Embryonic facial prominence (tissue), 1 donor: ENCODE measurements around the gene RGS10.
"Not testable (repeated sequence)": the region's sequence is repeated elsewhere in the genome, so short reads cannot be mapped to it uniquely, and the experiment has no call there.

Experiments used
- DNase-seq: peaks from one replicate; pipeline ENCODE4 v3.0.0-alpha.2; 2016; ENCODE audit errors: extremely low spot score

The RGS10 gene

DNA sequence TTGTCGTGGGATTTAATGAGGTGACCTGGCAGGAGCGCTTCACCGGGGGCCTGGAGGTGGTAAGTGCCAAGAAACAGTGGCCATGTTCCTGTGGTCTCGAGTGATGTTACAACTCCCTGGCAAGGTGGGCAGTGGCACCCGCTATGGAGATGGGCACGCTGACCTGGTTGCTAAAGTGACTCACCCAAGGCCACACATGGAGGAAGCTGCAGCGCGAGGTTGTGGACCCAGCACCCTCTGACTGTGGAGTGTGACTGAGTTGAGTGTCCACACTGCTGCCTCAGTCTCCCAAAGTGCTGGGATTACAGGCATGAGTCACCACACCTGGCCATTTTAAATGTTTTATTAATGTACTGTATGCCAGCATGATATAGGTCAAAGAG is 73.2 kb downstream of the RGS10 start:
- DNase-seq: no peak

DNA sequence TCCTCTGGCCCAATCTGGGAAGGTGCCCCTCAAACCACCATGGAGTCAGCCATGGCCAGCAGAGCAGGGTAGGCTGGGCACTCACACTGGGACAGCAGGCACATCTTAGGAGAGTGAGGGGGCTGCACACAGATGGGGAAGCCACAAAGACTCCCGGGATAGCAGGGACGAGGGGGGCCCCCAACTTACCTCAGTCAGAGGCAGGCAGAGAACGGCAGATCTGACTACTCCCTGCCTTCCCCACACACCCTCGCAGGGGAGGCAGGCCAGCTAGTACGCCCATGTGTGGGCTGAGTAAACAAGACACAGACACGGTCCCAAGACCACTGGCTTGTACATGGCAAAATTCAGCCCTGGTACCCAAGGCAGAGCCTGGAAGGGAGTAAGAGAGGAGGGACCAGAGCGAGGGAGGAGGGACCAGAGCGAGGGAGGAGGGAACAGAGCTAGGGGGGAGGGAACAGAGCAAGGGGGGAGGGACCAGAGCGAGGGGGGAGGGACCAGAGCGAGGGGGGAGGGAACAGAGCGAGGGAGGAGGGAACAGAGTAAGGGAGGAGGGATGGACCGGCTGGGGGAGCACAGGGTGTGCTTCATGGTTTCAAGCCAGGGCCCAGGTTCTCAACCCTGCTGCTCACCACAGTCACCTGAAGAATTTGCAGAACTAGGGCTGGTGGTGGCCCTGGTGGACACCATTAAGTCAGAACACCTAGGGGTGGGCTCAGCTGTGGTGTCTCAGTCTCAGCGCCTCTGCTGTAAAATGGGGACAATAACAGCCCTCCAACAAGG is 73.8 kb downstream of the RGS10 start:
- no peak for DNase-seq

DNA sequence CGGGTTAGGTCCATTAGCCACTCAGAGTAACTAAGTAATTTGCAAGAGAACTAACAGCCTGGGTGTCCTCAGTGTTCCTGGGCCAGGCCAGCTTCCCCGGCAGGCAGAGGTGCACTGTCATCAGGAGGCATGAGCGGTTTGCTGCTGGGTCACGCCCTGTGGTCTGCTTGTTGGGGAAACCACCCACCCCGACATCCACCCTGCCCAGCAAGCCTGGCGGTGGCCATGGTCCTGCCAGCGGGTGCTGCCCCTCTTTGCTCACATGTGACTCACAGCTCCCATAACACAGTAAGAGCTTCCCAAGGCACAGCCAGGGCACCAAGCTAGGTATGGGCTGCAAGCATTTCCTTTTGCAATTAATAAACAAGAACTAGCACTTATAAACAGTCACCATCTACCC is 75.9 kb downstream of the RGS10 start:
- DNase-seq: no peak

DNA sequence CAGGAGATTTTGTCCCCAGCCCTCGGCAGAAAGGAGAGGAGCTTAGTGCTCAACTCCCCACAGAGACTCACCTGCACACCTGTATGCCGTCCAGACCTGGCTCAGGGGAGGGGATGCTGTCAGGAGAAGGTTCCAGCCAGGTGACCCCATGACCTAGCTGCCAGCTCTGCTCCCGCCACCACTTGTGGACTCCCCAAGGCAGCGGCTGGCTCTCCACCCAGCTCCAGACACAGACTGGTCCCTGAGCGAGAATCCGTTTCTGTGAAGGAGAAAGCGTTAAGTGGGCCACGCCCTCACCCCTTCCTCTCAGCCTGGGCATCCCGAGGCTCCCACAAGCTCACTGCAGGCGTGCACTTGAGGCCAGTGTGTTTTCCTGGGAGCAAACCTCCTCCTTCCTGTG is 76.4 kb downstream of the RGS10 start:
- no peak for DNase-seq

DNA sequence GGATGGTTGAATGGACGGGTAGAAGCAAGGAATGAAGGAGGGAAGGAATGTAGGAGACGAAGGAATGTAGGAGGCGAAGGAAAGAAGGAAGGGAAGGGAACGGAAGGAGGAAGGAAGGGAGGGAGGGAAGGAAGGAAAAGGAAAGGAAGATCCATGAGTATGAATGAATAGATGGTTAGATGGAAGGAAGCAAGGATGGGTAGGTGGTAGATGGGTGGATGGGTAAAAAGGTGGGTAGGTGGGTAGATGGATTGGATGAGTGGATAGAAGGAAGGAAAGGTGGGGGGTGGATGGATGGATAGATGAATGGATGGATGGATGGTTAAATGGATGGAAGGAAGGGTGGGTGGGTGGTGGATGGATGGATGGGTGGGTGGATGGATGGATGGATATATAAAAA is 77.4 kb downstream of the RGS10 start:
- DNase-seq: no peak

DNA sequence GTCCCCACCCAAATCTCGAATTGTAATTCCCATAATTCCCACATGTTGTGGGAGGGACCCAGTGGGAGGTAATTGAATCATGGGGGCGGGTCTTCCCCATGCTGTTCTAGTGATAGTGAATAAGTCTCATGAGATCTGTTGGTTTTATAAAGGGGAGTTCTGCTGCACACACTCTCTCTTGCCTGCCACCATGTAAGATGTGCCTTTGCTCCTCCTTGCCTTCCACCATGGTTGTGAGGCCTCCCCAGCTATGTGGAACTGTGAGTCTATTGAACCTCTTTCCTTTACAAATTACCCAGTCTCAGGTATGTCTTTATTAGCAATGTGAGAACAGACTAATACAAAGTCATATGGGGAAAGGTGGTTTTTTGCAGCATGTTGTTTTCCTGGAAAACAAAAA is 79.3 kb downstream of the RGS10 start:
- not testable (repeated sequence) for DNase-seq

- DNase-seq: no peak
Observed at GRCh38 chr10:119462773-119463172, 79.7 kb downstream of the RGS10 start.

DNA sequence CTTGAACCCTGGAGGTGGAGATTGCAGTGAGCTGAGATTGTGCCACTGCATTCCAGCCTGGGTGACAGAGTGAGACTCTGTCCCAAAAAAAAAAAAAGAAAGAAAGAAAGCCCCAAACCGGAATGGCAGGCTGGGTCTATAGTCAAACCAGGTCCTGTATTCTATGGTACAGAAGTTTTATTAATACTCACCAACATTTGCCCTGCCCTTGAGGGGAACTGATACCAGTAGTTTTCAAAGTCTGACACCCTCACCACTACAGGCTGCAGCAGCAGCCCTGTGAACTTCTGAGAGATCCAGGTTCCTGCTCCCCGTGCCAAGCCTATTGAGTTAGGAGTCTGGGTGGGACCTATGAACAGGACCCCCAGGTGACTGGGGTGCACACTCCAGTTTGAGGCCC is 80.6 kb downstream of the RGS10 start:
- no peak for DNase-seq

GRCh38 chr10:119461380-119461779 is 81.1 kb downstream of the RGS10 start:
- no peak for DNase-seq

GRCh38 chr10:119460369-119461195 is 81.9 kb downstream of the RGS10 start:
- DNase-seq: no peak

DNA sequence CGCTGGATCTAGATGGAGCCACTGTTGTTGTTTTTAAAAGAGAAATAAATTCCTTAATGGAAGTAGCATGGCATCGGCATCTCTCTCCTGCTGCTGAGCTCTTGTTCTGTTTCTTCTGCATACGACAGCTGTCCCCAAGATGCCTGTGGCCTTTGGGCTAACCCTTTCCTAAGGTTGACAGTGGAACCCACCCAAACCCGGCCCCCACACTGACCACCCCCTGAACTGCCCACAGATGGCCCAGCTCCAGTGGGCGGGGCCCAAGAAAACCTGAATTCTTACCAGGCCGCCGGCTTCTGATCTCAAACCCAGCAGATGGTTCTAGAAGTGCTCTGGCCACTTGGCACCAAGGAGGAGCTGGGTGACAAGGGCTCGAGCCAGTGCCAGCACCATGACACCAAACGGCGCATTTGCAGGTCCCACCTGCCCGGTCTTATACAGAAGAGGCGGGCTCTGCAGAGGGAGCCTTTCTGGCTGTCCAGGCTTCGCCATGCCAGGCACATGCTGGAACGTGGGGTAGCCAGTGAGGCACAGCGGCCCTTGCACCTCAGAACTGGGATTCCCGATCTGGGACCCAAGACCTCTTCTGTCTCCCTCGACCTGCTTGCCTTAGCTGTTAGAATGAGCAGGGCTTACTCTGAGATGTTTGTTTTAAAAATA is 82.7 kb downstream of the RGS10 start:
- no peak for DNase-seq

DNA sequence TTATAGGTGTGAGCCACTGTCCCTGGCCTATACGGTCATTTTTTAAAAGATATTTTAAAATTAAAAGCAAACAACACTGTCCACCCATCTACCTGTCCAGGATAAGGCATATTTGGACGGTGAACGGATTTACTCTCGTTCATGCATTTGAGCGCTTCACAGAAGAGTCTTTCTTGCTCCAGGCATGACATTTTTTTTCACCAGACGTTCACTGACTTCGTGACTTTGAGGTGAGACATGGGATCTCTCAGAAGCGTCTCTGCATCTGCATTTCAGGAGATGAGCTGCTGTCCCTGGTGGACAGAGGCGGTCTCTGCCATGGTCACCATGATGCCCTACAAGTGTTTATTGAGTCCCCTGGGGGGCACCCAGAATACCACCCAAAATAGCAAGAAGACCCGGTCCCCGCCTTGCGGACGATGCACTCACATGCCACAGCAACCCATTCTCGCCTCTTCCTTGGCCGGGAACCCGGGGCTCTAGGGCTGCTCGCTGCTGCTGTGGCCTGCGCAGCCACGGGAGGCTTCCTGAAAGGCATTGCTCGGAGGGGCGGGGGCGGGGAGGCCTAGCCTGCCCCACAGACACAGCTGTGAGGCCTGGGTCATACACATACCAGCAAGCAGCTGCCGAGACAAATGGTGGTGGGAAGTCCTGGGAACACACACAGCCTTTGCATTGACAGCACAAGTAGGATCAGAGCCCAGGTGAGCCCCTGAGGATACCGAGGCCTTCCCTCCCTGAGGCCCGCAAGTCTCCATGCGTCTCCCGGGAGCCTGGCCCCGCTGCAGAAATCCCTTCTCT is 84.4 kb downstream of the RGS10 start:
- no peak for DNase-seq

DNA sequence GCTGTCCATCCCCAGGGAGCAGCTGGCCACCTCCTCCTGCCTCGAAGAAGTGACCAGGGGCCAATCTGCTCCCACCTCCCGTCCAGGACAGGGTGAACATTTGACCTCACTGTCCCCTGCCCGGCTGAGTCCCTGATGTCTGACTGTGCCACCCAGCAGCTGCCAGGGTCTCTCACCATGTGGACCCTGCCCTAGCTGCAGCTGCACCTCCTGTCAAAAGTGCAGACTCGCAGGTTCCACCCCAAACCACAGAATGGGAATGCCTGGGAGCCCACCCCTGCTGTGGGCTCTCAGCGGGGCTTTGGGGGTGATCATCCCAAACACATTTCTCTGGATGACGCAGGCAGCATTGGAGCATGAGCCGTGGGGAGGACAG is 86.1 kb downstream of the RGS10 start:
- no peak for DNase-seq

GRCh38 chr10:119455609-119456434 is 86.7 kb downstream of the RGS10 start:
- no peak for DNase-seq

- DNase-seq: no peak
Observed at GRCh38 chr10:119454990-119455389, 87.5 kb downstream of the RGS10 start.

DNA sequence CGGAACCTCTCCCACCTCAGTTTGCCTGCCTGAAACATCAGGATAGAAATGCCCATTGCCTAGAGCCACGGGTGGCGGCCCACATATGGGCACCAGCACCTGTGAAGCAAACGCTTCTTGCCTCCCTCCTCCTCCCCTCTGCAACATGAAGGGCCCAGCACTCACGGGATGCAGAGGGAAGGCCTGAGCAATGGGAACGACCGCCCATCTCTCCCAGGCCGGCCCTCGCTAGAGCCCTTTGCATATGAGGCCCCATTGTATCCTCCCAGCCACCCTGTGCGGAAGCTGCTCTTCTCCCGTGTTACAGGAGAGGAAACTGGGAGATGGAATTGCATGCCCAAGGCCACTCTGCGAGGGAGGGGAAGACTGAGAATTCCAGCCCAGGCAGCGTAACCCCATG is 88.2 kb downstream of the RGS10 start:
- no peak for DNase-seq

DNA sequence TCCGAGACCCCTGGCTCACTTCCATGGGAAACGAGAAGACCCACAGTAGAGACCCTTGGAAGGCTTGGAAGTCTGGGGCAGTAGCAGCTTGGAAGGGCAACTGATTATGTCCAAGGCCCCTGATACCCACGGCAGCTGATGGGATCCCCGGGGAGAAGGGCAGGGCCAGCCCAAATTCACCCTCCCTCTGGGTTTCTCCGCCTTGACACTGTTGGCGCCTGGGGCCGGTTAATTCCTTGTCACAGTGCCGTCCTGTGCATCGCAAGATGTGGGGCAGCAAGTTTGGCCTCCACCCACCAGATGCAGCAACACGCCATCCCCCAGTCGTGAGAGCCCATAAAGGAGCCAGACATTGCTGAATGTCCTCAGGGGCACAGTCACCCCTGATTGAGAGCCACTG is 89.2 kb downstream of the RGS10 start:
- DNase-seq: no peak

DNA sequence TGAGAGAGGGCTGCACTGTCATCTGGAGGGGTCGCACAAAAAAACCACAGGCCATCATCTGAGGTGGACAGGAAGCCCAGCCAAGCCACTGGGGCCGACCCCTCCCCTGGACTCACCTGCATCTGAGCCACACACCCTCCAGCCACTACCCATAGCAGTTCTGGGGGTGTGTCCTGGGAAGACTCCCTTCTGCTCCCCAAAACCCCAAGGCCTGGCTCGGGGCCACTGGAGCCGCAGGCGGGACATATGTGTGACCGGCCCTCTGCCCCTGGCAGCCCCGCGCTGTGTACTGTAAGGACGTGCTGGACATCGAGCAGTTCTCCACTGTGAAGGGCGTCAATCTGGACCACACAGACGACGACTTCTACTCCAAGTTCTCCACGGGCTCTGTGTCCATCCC is 90.1 kb downstream of the RGS10 start:
- DNase-seq: no peak

- DNase-seq: no peak
Observed at GRCh38 chr10:119451300-119451896, 91.1 kb downstream of the RGS10 start.

DNA sequence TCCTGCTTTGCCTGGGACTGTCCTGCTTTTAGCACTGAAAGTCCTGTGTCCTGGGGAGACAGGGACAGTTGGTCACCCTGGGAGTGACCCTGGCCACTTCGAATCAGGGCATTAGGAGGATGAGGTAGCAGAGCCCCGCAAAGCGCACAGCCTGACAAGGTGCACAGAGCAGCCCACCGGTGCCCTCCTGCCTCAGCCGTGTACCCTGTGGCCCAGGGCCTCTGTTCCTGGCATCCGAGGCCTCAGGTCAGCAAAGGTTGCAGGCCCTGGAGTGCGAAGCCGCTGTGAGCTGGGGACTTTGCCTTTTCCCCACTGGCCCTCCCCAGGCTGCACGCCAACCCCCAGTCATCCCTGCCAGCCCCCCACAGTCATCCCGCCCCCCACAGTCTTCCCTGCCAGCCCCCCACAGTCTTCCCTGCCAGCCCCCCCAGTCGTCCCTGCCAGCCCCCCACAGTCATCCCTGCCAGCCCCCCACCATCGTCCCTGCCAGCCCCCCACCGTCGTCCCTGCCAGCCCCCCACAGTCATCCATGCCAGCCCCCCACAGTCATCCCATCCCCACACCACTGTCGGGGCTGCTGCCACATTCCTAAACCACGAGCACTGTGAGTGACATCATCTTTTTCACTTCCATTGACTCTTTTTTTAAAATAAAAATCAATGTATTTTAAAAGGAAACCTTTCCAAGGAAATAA is 91.8 kb downstream of the RGS10 start:
- no peak for DNase-seq
